H9 (cell line): ENCODE results near the gene SLC45A1. TPM values are rescaled to one million over a fixed set of nuclear protein-coding genes. Genes with fewer than 3 reads are reported as not detected.

Experiments used
- DNase-seq: peaks from one replicate; pipeline ENCODE4 v3.0.0-alpha.2; 2017
- H2AFZ ChIP-seq: one replicate; pipeline ENCODE4 v1.6.1; 2013; ENCODE audit warnings: mild to moderate bottlenecking, low read length, control low read depth, moderate library complexity
- H2AK5ac ChIP-seq: 2 replicates; pipeline ENCODE4 v1.6.1; 2013; ENCODE audit warnings: low read length, control low read depth, mixed read lengths; ENCODE audit not compliant: insufficient read length
- H2BK120ac ChIP-seq: one replicate; pipeline ENCODE4 v1.6.1; 2013; ENCODE audit warnings: low read depth, mild to moderate bottlenecking, low read length, control low read depth, inconsistent platforms; ENCODE audit not compliant: poor library complexity, severe bottlenecking
- H2BK12ac ChIP-seq: 2 replicates; pipeline ENCODE4 v1.6.1; 2013; ENCODE audit warnings: low read length, control low read depth, mixed read lengths, low read depth; ENCODE audit not compliant: insufficient read length
- H2BK15ac ChIP-seq: 2 replicates; pipeline ENCODE4 v1.6.1; 2013; ENCODE audit warnings: low read depth, low read length, control low read depth
- H2BK20ac ChIP-seq: one replicate; pipeline ENCODE4 v1.6.1; 2013; ENCODE audit warnings: low read depth, mild to moderate bottlenecking, low read length, control low read depth, inconsistent platforms; ENCODE audit not compliant: poor library complexity, severe bottlenecking
- H2BK5ac ChIP-seq: 2 replicates; pipeline ENCODE4 v1.6.1; 2013; ENCODE audit warnings: low read length, control low read depth, mixed read lengths; ENCODE audit not compliant: insufficient read length
- H3K14ac ChIP-seq: 2 replicates; pipeline ENCODE4 v1.6.1; 2013; ENCODE audit warnings: low read length, control low read depth; ENCODE audit not compliant: insufficient read depth
- H3K18ac ChIP-seq: 2 replicates; pipeline ENCODE4 v1.6.1; 2013; ENCODE audit warnings: low read depth, mild to moderate bottlenecking, mixed read lengths, low read length, control low read depth; ENCODE audit not compliant: insufficient read length
- H3K23ac ChIP-seq: 2 replicates; pipeline ENCODE4 v1.6.1; 2013; ENCODE audit warnings: low read length, control low read depth, mixed read lengths, low read depth; ENCODE audit not compliant: insufficient read length
- H3K23me2 ChIP-seq: 2 replicates; pipeline ENCODE4 v1.6.1; 2013; ENCODE audit warnings: low read depth, mild to moderate bottlenecking, mixed read lengths, low read length, control low read depth; ENCODE audit not compliant: insufficient read length, poor library complexity, severe bottlenecking
- H3K27ac ChIP-seq: 2 replicates; pipeline ENCODE4 v1.5.1; 2013; ENCODE audit warnings: low read length, control low read depth, mixed read lengths, low read depth; ENCODE audit not compliant: insufficient read length
- H3K27me3 ChIP-seq: 2 replicates; pipeline ENCODE4 v1.6.1; 2013; ENCODE audit warnings: low read length, control low read depth, inconsistent platforms; ENCODE audit not compliant: insufficient read depth
- H3K4ac ChIP-seq: 2 replicates; pipeline ENCODE4 v1.6.1; 2013; ENCODE audit warnings: low read depth, mild to moderate bottlenecking, control low read depth, inconsistent platforms, low read length, moderate library complexity
- H3K4me1 ChIP-seq: 2 replicates; pipeline ENCODE4 v1.6.1; 2013; ENCODE audit warnings: low read length, control low read depth, inconsistent platforms; ENCODE audit not compliant: insufficient read depth
- H3K4me2 ChIP-seq: 2 replicates; pipeline ENCODE4 v1.6.1; 2013; ENCODE audit warnings: low read length, control low read depth, mixed read lengths; ENCODE audit not compliant: insufficient read length, insufficient read depth
- H3K56ac ChIP-seq: 2 replicates; pipeline ENCODE4 v1.6.1; 2013; ENCODE audit warnings: low read depth, mild to moderate bottlenecking, mixed read lengths, low read length, control low read depth; ENCODE audit not compliant: insufficient read length
- H3K79me1 ChIP-seq: 2 replicates; pipeline ENCODE4 v1.6.1; 2013; ENCODE audit warnings: low read depth, mild to moderate bottlenecking, moderate library complexity, low read length, control low read depth, inconsistent platforms; ENCODE audit not compliant: insufficient read depth, poor library complexity, severe bottlenecking
- H3K79me2 ChIP-seq: 2 replicates; pipeline ENCODE4 v1.6.1; 2013; ENCODE audit warnings: low read length, control low read depth, inconsistent platforms; ENCODE audit not compliant: insufficient read depth
- H3K9ac ChIP-seq: 2 replicates; pipeline ENCODE4 v1.6.1; 2013; ENCODE audit warnings: low read length, control low read depth, mixed read lengths; ENCODE audit not compliant: insufficient read length; ENCODE audit errors: extremely low read depth
- H3K9me3 ChIP-seq: one replicate; pipeline ENCODE4 v1.6.1; 2013; ENCODE audit warnings: low read depth, low read length, inconsistent platforms; ENCODE audit not compliant: control insufficient read depth
- H3T11ph ChIP-seq: one replicate; pipeline ENCODE4 v1.6.1; 2013; ENCODE audit warnings: mild to moderate bottlenecking, low read length, control low read depth, inconsistent platforms
- H4K20me1 ChIP-seq: one replicate; pipeline ENCODE4 v1.6.1; 2013; ENCODE audit not compliant: control insufficient read depth, insufficient read length, insufficient read depth
- H4K5ac ChIP-seq: 2 replicates; pipeline ENCODE4 v1.6.1; 2013; ENCODE audit warnings: low read depth, mild to moderate bottlenecking, mixed read lengths, low read length, control low read depth; ENCODE audit not compliant: insufficient read length
- H4K8ac ChIP-seq: replicated peaks from 2 replicates; pipeline ENCODE4 v1.6.1; 2013; ENCODE audit warnings: low read length, control low read depth, mixed read lengths, low read depth; ENCODE audit not compliant: insufficient read length
- H4K91ac ChIP-seq: 2 replicates; pipeline ENCODE4 v1.6.1; 2013; ENCODE audit warnings: low read depth, mild to moderate bottlenecking, moderate library complexity, mixed read lengths, low read length, control low read depth; ENCODE audit not compliant: insufficient read length
- H3K27ac Mint-ChIP-seq, 3 experiments: 2 replicates in 2 of 3; 3 replicates in 1 of 3; pipeline ENCODE4 v1.8.0; 2020 to 2021; ENCODE audit warnings: mixed read lengths in 3 of 3, mild to moderate bottlenecking in 1 of 3, moderate library complexity in 1 of 3
- H3K27me3 Mint-ChIP-seq: 2 replicates; pipeline ENCODE4 v1.8.0; 2021; ENCODE audit warnings: low read depth, mild to moderate bottlenecking, moderate library complexity, mixed read lengths
- H3K36me3 Mint-ChIP-seq, 3 experiments: 2 replicates in 2 of 3; 3 replicates in 1 of 3; pipeline ENCODE4 v1.8.0; 2020 to 2021; ENCODE audit warnings: low read depth in 3 of 3, mixed read lengths in 3 of 3; ENCODE audit not compliant: insufficient read depth in 1 of 3
- H3K4me1 Mint-ChIP-seq, 2 experiments: 2 replicates each; pipeline ENCODE4 v1.8.0; 2020; ENCODE audit warnings: mixed read lengths in 2 of 2
- H3K4me3 Mint-ChIP-seq, 2 experiments: 2 replicates in 1 of 2; 3 replicates in 1 of 2; pipeline ENCODE4 v1.8.0; 2020 to 2021; ENCODE audit warnings: mild to moderate bottlenecking in 2 of 2, mixed read lengths in 2 of 2, moderate library complexity in 1 of 2
- H3K9me3 Mint-ChIP-seq, 2 experiments: 2 replicates in 1 of 2; 3 replicates in 1 of 2; pipeline ENCODE4 v1.8.0; 2020; ENCODE audit warnings: mild to moderate bottlenecking in 2 of 2, mixed read lengths in 2 of 2, moderate library complexity in 1 of 2
- CTCF ChIP-seq: fragments of 200-600 bp; sonication (generic); conservative IDR thresholded peaks from 3 replicates; pipeline ENCODE4 v1.8.0; 2021; ENCODE audit warnings: antibody characterized with exemption, mild to moderate bottlenecking
- WGBS: extraction: QIAGEN DNeasy Blood & Tissue Kit; methylation state at CpG from one replicate; pipeline ENCODE4 v1.1.7; 2013; ENCODE audit warnings: missing lambda C conversion rate, low lambda C conversion rate, mixed read lengths; ENCODE audit not compliant: insufficient read length; ENCODE audit errors: extremely low coverage; 5-methylcytosine and 5-hydroxymethylcytosine counted together
- total RNA-seq: library from RNA; stranded (reverse); gene quantifications from 2 replicates; pipeline ENCODE4 v1.2.1, GENCODE V29; 2021

Gene SLC45A1
- total RNA-seq, 1 experiment from 2014 or later: 0.63 TPM

- Histone ChIP-seq H2BK120ac (no peak overlapping the region), H3K4me2 (no peak overlapping the region), H3K79me2 (no peaks in the 10 kb centered on the region), H3K14ac (no peak overlapping the region), H4K91ac (no peak overlapping the region), H4K8ac (no peak overlapping the region), H3K23ac (no peak overlapping the region), H2BK20ac (no peak overlapping the region), H2BK12ac (no peak overlapping the region), H3K9me3 (no peaks in the 10 kb centered on the region), H3K56ac (no peak overlapping the region), H2AK5ac (no peak overlapping the region), H3K4ac (no peak overlapping the region), H2BK5ac (no peak overlapping the region), H4K5ac (no peak overlapping the region), H3K23me2 (no peaks in the 10 kb centered on the region), H3T11ph (no peak overlapping the region), H2AFZ (no peak overlapping the region), H2BK15ac (no peak overlapping the region), H3K9ac (no peak overlapping the region), H3K18ac (no peak overlapping the region), H3K27ac (no peak overlapping the region), H3K27me3 (no peaks in the 10 kb centered on the region), H3K79me1 (no peaks in the 10 kb centered on the region), H3K4me1 (no peaks in the 10 kb centered on the region; the same call in 1 of the 2 replicates), H4K20me1 (no peaks in the 10 kb centered on the region)
- Mint-ChIP-seq H3K27me3 (peaks cover 13% of the 10 kb centered on the region), H3K4me1 (peaks cover 10 to 11% of the 10 kb centered on the region in 2 experiments), H3K36me3 (peaks cover 0 to 4% (median 2%) of the 10 kb centered on the region in 3 experiments; a peak in 3 of 7 replicates), H3K4me3 (no peak overlapping the region), H3K9me3 (peaks cover 3 to 5% of the 10 kb centered on the region in 2 experiments; a peak in 2 of 5 replicates), H3K27ac (no peak overlapping the region)
- no peak for DNase-seq
- no peak for TF ChIP-seq CTCF
- no CpG with 5 or more reads among the region's 4 CpGs for WGBS
Observed at GRCh38 chr1:8273036-8273435, 44.9 kb upstream of the SLC45A1 start.
